ENCODE data around the gene ARIH1.

- TF ChIP-seq CTCF (IDR thresholded peaks at IDR 0.05) (no peak), REST (IDR thresholded peaks at IDR 0.05; ENCODE audit: insufficient read depth in 1 of 2, low read depth in 2 of 2, low read length in 1 of 2) (no peak), TCF7L2 (IDR thresholded peaks at IDR 0.05; ENCODE audit: low read depth, low read length) (no peak), POLR2AphosphoS5 (IDR thresholded peaks at IDR 0.05; ENCODE audit: low read depth, low read length) (no peak)
These were observed 359 bp downstream of the ARIH1 start for GRCh38 chr15:72474466-72474911.

Measured in Panc1 (cell line).